Esophagus squamous epithelium (tissue), 4 donors: ENCODE measurements around the gene ADAM11.

ENCODE experiments used
- POLR2A ChIP-seq, 4 donors: fragments of 450-650 bp; IDR thresholded peaks; one replicate each; pipeline ENCODE4 v1.6.1; 2017; ENCODE audit warnings: antibody characterized with exemption in 4 of 4, mild to moderate bottlenecking in 4 of 4, moderate library complexity in 3 of 4
- TF ChIP-seq, protein P1 (sequence below), 6 experiments: fragments of 450-650 bp in 4 of 6; fragments of 200-600 bp in 2 of 6; sonication (generic) in 2 of 6; IDR thresholded peaks; one replicate each; pipeline ENCODE4 v1.5.1; 2016 to 2019; ENCODE audit warnings: antibody characterized with exemption in 6 of 6, mild to moderate bottlenecking in 4 of 6, moderate library complexity in 4 of 6

- TF ChIP-seq POLR2A (IDR thresholded peaks at IDR 0.05) = no peak
- TF ChIP-seq, protein P1, sequence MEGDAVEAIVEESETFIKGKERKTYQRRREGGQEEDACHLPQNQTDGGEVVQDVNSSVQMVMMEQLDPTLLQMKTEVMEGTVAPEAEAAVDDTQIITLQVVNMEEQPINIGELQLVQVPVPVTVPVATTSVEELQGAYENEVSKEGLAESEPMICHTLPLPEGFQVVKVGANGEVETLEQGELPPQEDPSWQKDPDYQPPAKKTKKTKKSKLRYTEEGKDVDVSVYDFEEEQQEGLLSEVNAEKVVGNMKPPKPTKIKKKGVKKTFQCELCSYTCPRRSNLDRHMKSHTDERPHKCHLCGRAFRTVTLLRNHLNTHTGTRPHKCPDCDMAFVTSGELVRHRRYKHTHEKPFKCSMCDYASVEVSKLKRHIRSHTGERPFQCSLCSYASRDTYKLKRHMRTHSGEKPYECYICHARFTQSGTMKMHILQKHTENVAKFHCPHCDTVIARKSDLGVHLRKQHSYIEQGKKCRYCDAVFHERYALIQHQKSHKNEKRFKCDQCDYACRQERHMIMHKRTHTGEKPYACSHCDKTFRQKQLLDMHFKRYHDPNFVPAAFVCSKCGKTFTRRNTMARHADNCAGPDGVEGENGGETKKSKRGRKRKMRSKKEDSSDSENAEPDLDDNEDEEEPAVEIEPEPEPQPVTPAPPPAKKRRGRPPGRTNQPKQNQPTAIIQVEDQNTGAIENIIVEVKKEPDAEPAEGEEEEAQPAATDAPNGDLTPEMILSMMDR (IDR thresholded peaks at IDR 0.05) = no peak
These were observed 11.2 kb upstream of the ADAM11 start for GRCh38 chr17:44747566-44747965.
